KOPT-K1 (cell line): ENCODE measurements around the gene STYK1.
"Not testable (repeated sequence)": the region's sequence is repeated elsewhere in the genome, so short reads cannot be mapped to it uniquely, and the experiment has no call there.

Experiments
- H3K27ac ChIP-seq: fragments of 200-600 bp; sonication (generic); 2 replicates; pipeline ENCODE4 v1.5.1; 2016; ENCODE audit warnings: antibody characterized with exemption, mild to moderate bottlenecking, low read depth, low read length; ENCODE audit not compliant: poor library complexity, severe bottlenecking
- H3K36me3 ChIP-seq: fragments of 200-600 bp; sonication (generic); 2 replicates; pipeline ENCODE4 v1.5.1; 2017; ENCODE audit warnings: antibody characterized with exemption, mild to moderate bottlenecking, low read length, moderate library complexity; ENCODE audit not compliant: insufficient read depth
- H3K9me3 ChIP-seq: fragments of 200-600 bp; sonication (generic); 2 replicates; pipeline ENCODE4 v1.5.1; 2017; ENCODE audit warnings: antibody characterized with exemption, low read length, mild to moderate bottlenecking; ENCODE audit not compliant: insufficient read depth, poor library complexity, severe bottlenecking

Gene STYK1

GRCh38 chr12:10652192-10652591, 21.7 kb downstream of the STYK1 start:
- Histone ChIP-seq H3K9me3 (peaks cover 23% of the 10 kb centered on the region), H3K27ac (no peak overlapping the region)

DNA sequence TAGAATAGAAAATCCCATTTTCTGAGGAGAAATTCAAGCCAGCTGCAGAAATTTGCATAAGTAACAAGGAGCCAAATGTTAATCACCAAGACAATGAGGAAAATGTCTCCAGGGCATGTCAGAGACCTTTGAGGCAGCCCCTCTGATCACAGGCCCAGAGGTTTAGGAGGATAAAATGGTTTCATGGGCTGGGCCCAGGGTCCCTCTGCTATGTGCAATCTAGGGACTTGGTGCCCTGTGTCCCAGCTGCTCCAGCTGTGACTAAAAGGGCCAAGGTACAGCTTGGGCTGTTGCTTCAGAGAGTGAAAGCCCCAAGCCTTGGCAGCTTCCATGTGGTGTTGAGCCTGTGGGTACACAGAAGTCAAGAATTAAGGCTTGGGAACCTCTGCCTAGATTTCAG, 27.3 kb downstream of the STYK1 start:
- H3K27ac ChIP-seq, H3K36me3 ChIP-seq: not testable (repeated sequence)
- peaks cover 34% of the 10 kb centered on the region for H3K9me3 ChIP-seq

More at GRCh38 chr12:10652192-10652591, 21.7 kb downstream of the STYK1 start:
- H3K36me3 ChIP-seq = no peaks in the 10 kb centered on the region

DNA sequence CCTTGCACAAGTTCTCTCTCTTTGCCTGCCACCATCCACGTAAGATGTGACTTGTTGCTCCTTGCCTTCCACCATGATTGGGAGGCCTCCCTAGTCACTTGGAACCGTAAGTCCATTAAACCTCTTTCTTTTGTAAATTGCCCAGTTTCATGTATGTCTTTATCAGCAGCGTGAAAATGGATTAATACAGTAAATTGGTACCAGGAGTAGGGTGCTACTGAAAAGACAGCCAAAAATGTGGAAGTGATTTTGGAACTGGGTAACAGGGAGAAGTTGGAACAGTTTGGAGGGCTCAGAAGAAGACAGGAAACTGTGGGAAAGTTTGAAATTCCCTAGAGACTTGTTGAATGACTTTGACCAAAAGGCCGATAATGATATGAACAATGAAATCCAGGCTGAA, 27.9 kb downstream of the STYK1 start:
- Histone ChIP-seq H3K9me3 (peaks cover 34% of the 10 kb centered on the region), H3K27ac (no peak overlapping the region), H3K36me3 (no peaks in the 10 kb centered on the region)

DNA sequence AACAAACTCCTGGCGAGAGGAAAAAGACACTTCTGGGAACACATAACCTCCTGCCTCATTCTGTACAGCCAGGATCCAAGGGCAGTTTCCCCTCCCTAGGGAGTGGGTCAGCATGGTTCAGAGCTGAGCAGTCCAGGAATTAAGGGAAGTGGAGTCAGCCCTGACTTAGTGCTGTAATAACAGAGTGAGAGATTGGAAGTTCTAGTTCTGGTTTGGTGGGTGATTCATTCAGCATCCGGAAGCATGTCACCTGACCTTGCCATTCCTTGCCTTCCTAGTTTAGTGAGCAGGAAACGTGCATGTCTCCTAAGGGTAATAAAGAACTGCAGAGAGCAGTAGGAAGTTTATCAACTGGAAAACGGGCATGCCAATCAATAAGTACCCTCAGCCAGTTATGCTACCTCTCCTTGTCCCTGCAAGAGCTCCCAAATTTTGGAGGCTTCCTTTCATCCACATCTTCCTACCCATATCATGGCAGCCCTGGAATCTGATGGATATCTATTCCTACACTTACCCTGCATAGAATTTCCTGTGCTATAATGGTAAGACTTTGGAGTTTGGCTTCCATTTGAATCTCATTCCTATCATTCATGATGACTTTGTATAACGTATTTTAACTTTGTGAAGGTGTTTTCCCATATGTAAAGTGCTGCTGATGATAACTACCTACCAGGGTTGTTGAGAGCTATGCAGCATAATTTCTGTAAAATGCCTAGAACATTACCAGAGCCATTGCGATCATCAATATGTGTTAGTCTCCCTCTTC, 31.9 kb downstream of the STYK1 start:
- Histone ChIP-seq H3K36me3 (no peaks in the 10 kb centered on the region), H3K9me3 (peaks cover 23% of the 10 kb centered on the region), H3K27ac (no peak overlapping the region)

- Histone ChIP-seq H3K9me3 (no peaks in the 10 kb centered on the region), H3K36me3 (no peaks in the 10 kb centered on the region), H3K27ac (no peak overlapping the region)
Measured at GRCh38 chr12:10638728-10639127, 35.1 kb downstream of the STYK1 start.

DNA sequence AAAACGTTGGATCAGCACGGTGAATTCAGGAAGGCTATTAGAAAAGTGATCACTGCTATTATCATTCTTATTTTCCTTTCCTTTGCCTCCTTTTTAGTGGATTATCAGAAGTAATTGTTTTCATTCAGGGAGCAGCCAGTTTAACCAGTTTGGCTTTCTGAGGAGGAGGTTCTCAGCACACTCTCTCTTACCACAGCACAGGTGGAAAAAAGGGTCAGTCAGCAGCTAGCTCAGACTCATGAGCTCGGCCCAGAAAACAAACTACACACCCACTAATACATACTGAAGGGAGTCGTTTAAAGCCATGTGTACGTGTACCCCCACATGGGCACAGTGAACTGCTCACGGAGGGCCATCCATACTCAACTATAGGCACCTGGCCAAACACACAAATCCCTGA, 37.2 kb downstream of the STYK1 start:
- Histone ChIP-seq H3K36me3 (no peaks in the 10 kb centered on the region), H3K9me3 (no peaks in the 10 kb centered on the region), H3K27ac (no peak overlapping the region)

- Histone ChIP-seq H3K36me3 (no peaks in the 10 kb centered on the region), H3K9me3 (no peaks in the 10 kb centered on the region), H3K27ac (no peak overlapping the region)
Measured at GRCh38 chr12:10636124-10636523, 37.7 kb downstream of the STYK1 start.

DNA sequence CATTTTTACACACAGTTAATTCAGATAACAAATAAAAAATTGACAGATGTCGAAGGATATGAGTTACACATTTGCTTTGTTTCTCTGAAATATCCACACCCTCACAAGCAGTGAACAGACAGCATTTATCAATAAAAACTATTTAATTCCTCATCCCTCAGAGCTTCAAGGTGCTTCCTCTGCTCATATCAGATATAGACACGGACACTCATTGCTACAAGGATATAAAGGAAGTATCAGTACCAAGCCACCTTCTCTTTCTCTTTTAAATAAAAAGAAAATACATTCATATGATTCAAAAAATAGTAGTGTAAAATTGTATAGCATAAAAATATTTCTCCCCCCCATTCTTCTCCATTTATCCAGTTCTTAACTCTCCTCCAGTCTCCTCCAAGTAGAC, 38.5 kb downstream of the STYK1 start:
- Histone ChIP-seq H3K9me3 (no peaks in the 10 kb centered on the region), H3K27ac (no peak overlapping the region), H3K36me3 (no peaks in the 10 kb centered on the region)

- Histone ChIP-seq H3K9me3 (no peaks in the 10 kb centered on the region), H3K36me3 (no peaks in the 10 kb centered on the region), H3K27ac (no peak overlapping the region)
Measured at GRCh38 chr12:10634427-10634826, 39.4 kb downstream of the STYK1 start.

GRCh38 chr12:10633541-10633940, 40.3 kb downstream of the STYK1 start:
- H3K9me3 ChIP-seq = no peaks in the 10 kb centered on the region
- no peak overlapping the region for H3K27ac ChIP-seq
- no peaks in the 10 kb centered on the region for H3K36me3 ChIP-seq

DNA sequence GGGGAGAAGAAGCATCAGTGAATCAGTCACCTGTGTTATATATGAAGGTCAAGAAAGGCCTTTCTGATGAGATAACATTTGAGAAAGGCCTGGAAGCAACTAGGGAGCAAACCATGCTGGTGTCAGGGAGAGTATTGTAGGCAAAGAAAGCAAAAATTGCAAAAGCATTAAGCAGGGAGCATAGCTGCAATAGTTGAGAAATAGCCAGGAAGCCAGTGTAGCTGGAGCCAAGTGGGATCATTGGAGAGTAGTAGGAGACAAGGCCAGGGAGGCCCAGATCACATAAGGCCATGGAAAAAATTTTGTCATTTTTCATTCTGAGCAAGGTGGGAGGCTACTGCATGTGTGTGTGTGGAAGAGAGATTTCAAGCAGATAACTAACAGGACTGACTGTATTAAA, 41.6 kb downstream of the STYK1 start:
- no peaks in the 10 kb centered on the region for H3K36me3 ChIP-seq

DNA sequence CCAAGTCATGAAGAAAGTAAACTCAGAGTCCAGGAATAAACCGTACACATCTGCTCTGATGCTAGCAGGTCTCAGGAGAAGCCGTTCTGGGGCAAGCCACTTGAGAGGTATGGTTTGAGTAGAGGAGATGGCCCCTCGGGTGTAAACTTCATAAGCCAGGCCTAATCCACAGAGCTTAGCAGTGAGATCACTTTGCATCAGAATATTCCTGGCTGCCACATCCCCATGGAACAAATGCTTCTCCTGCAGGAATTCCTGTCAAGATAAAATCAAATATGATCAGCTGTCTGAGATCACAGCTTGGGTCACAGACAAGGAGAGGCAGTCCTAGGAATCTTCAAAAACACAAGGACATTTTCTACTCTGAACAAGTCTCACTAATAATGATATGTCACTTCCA, 49.2 kb downstream of the STYK1 start:
- Histone ChIP-seq H3K9me3 (no peaks in the 10 kb centered on the region), H3K36me3 (no peaks in the 10 kb centered on the region), H3K27ac (no peak overlapping the region)

More for the DNA sequence above, 41.6 kb downstream of the STYK1 start:
- Histone ChIP-seq H3K27ac (no peak overlapping the region), H3K9me3 (no peaks in the 10 kb centered on the region)

DNA sequence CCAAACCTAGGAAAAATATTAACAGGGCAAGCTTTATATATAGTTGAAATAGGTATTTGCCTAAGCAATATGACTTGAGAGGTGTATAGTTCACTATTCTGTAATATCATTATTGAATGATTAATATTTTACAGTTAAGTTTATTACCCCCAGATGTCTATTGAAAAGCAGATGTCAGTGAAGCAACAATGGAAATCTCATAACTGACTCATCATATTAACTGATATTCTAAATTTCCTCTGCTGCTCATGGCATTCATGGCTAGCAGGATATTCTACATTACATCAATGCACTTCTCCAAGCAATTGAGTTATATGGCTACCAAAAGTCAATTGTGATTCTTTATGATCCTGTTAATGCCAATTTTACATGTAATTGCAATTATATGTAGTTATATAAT, 50.7 kb downstream of the STYK1 start:
- no peaks in the 10 kb centered on the region for H3K9me3 ChIP-seq
- H3K36me3 ChIP-seq = no peaks in the 10 kb centered on the region
- H3K27ac ChIP-seq = no peak overlapping the region

GRCh38 chr12:10621278-10621677, 52.6 kb downstream of the STYK1 start:
- H3K36me3 ChIP-seq = no peaks in the 10 kb centered on the region
- no peak overlapping the region for H3K27ac ChIP-seq
- no peaks in the 10 kb centered on the region for H3K9me3 ChIP-seq

DNA sequence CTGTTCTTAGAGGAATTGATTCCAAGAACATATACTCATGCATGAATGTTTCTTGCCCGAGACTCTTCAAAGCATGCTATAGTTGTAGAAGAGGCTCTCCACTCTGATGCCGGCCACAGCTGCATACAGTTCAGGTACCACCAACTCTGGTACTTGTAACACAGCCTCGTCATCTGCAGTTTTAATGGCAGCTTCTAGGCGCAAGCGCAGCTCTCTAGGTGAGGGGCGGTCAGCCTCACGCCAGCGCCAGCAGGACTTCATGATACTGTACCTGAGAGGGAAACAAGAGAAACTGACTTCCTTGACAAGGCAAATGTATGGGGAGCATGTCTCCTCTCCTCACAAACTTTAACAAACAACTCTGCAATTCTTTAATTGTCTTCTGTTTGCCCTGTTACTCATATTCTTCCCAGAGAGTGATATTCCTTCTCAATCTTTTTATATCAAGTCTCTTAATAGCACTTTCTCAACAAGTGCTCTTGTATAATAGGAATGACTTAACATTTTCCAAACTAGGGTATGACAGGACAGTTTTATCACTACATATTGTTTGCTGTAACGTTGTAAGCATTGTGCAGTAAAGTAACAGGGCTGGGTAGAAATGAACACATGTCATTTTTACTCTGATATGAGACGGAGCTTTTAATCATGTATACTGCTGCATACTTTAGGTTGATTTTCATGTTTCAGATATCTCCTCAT, 53.6 kb downstream of the STYK1 start:
- H3K9me3 ChIP-seq = no peaks in the 10 kb centered on the region
- no peaks in the 10 kb centered on the region for H3K36me3 ChIP-seq
- H3K27ac ChIP-seq = no peak overlapping the region
